Measurements from ENCODE around the gene MEIS3.

Gene MEIS3

DNA sequence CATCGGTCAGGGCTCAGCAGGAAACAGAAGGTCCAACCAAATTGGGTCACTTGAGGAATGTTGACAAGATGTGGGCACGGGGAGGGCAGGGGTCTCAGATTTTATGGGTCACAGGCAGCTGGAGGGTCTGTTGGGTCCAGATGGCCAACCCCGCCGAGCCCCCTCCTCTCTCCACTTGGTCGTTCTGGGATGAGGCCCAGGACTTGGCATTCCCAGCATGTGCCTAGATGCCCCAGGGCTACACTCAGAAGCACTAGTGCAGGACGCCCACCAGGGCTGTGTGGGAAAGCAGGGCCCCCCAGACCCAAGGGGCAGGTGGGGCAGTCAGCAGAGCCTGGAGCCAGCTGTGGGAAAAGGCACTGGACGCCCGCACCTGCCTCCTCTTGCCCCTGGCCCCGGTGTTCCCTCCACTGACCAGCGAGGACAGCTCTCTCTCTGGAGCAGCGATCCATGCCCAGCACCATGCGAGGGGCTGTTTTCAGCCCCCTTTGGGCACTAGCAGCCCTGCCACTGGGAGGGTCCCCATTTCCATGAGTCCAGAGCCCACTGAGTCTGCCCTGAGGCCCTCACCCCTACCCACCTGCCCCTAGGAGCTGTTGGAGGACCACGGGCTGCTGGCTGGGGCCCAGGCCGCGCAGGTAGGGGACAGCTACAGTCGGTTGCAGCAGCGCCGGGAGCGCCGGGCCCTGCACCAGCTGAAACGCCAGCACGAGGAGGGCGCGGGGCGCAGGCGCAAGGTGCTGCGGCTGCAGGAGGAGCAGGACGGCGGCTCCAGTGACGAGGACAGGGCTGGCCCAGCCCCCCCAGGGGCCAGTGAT lies 44.2 kb downstream of the MEIS3 start:
- Histone ChIP-seq H3K36me3 (ENCODE audit: control insufficient read depth in 2 of 2, insufficient read depth in 1 of 2, low read length in 2 of 2) (peaks cover 20 to 90% of the 10 kb centered on the region in 2 experiments; a peak in 2 of 3 replicates), H3K4me3 (ENCODE audit: low read depth, low read length) (no peak overlapping the region), H3K4me1 (ENCODE audit: control insufficient read depth, insufficient read depth, low read length) (no peaks in the 10 kb centered on the region), H3K9me3 (ENCODE audit: control insufficient read depth, insufficient read depth, low read depth, low read length) (no peaks in the 10 kb centered on the region), H3K27ac (ENCODE audit: extremely low read depth, low read depth, low read length) (no peak overlapping the region)
- TF ChIP-seq KLF8 (tag by site-specific recombination; IDR thresholded peaks at IDR 0.05) (no peak), ZNF394 (tag by site-specific recombination; IDR thresholded peaks at IDR 0.05; ENCODE audit: borderline replicate concordance) (no peak), HOXD13 (CRISPR knock-in tag; IDR thresholded peaks at IDR 0.05; ENCODE audit: borderline replicate concordance) (no peak), ZNF266 (tag by site-specific recombination; IDR thresholded peaks at IDR 0.05; ENCODE audit: low read depth) (no peak), ZNF341 (tag by site-specific recombination; IDR thresholded peaks at IDR 0.05; ENCODE audit: low read depth) (no peak)
- POLR2A ChIA-PET, result interaction anchor here (0.7 kb wide), 1 partner anchor 27 kb away, joined by 3 read pairs; no protein-coding TSS in a partner anchor
- CTCF ChIA-PET, result interaction anchor here (0.6 to 3.1 kb wide), 3 partner anchors 16 to 100 kb away, joined by 4 to 13 read pairs (median 9); partner anchors contain the start of gene DHX34

DNA sequence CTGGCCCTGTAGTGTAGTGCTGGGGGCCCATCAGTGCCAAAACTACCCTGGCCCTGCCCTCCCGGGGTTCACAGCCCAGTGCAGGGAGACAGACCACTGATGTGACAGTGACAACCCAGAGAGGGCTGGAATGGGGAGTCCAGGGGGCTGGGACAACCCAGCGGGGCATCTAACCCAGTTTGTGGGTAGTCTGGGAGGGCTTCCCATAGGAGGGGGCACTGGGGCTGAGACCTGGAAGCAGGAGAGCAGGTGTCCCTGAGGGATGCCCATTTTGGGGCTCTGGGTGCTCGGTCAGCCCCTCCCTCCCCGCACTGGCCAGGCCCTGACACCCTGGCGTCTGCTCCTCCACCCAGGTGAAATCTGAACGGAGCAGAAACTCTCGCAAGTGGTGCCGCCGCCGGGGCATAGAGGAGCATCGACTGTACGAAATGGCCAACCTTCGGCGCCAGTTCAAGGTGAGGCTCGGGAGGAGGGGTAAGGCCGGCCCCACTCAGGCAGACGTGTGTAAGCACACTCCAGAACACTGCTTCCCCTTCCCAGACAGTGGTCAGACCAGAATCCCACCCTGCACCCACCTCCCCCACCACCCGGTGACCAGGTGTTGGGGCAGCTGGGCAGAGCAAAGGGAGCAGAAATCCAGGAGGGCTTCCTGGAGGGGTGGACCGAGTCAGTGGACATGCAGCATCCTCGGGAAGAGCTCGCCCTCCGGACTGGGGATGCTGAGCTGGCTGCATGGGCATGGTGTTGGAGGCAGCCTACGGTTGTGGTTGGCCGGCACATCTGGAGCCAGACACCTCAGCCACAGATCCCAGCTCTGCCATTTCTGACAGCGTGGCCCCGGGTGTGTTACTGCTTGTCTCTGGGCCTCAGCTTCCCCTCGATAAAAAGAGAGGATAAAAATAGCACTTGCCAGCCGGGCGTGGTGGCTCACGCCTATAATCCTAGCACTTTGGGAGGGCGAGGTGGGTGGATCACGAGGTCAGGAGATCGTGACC lies 45.8 kb downstream of the MEIS3 start:
- Histone ChIP-seq H3K4me1 (ENCODE audit: control insufficient read depth, insufficient read depth, low read length) (no peaks in the 10 kb centered on the region), H3K36me3 (ENCODE audit: control insufficient read depth in 2 of 2, insufficient read depth in 1 of 2, low read length in 2 of 2) (peaks cover 25 to 95% of the 10 kb centered on the region in 2 experiments; a peak in 2 of 3 replicates), H3K27ac (ENCODE audit: extremely low read depth, low read depth, low read length) (no peak overlapping the region), H3K9me3 (ENCODE audit: control insufficient read depth, insufficient read depth, low read depth, low read length) (no peaks in the 10 kb centered on the region), H3K4me3 (ENCODE audit: low read depth, low read length) (no peak overlapping the region)
- POLR2A ChIA-PET, result interaction anchor here (0.5 kb wide), 1 partner anchor 100 kb away, joined by 3 read pairs; no protein-coding TSS in a partner anchor
- CTCF ChIA-PET, result interaction anchor here (0.7 to 3.1 kb wide), 2 partner anchors 10 to 25 kb away, joined by 5 to 13 read pairs; partner anchors contain the start of gene DHX34
- TF ChIP-seq, protein P1, sequence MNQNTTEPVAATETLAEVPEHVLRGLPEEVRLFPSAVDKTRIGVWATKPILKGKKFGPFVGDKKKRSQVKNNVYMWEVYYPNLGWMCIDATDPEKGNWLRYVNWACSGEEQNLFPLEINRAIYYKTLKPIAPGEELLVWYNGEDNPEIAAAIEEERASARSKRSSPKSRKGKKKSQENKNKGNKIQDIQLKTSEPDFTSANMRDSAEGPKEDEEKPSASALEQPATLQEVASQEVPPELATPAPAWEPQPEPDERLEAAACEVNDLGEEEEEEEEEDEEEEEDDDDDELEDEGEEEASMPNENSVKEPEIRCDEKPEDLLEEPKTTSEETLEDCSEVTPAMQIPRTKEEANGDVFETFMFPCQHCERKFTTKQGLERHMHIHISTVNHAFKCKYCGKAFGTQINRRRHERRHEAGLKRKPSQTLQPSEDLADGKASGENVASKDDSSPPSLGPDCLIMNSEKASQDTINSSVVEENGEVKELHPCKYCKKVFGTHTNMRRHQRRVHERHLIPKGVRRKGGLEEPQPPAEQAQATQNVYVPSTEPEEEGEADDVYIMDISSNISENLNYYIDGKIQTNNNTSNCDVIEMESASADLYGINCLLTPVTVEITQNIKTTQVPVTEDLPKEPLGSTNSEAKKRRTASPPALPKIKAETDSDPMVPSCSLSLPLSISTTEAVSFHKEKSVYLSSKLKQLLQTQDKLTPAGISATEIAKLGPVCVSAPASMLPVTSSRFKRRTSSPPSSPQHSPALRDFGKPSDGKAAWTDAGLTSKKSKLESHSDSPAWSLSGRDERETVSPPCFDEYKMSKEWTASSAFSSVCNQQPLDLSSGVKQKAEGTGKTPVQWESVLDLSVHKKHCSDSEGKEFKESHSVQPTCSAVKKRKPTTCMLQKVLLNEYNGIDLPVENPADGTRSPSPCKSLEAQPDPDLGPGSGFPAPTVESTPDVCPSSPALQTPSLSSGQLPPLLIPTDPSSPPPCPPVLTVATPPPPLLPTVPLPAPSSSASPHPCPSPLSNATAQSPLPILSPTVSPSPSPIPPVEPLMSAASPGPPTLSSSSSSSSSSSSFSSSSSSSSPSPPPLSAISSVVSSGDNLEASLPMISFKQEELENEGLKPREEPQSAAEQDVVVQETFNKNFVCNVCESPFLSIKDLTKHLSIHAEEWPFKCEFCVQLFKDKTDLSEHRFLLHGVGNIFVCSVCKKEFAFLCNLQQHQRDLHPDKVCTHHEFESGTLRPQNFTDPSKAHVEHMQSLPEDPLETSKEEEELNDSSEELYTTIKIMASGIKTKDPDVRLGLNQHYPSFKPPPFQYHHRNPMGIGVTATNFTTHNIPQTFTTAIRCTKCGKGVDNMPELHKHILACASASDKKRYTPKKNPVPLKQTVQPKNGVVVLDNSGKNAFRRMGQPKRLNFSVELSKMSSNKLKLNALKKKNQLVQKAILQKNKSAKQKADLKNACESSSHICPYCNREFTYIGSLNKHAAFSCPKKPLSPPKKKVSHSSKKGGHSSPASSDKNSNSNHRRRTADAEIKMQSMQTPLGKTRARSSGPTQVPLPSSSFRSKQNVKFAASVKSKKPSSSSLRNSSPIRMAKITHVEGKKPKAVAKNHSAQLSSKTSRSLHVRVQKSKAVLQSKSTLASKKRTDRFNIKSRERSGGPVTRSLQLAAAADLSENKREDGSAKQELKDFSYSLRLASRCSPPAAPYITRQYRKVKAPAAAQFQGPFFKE (tag by site-specific recombination; IDR thresholded peaks at IDR 0.05; ENCODE audit: borderline replicate concordance), result no peak
- TF ChIP-seq, protein P2, sequence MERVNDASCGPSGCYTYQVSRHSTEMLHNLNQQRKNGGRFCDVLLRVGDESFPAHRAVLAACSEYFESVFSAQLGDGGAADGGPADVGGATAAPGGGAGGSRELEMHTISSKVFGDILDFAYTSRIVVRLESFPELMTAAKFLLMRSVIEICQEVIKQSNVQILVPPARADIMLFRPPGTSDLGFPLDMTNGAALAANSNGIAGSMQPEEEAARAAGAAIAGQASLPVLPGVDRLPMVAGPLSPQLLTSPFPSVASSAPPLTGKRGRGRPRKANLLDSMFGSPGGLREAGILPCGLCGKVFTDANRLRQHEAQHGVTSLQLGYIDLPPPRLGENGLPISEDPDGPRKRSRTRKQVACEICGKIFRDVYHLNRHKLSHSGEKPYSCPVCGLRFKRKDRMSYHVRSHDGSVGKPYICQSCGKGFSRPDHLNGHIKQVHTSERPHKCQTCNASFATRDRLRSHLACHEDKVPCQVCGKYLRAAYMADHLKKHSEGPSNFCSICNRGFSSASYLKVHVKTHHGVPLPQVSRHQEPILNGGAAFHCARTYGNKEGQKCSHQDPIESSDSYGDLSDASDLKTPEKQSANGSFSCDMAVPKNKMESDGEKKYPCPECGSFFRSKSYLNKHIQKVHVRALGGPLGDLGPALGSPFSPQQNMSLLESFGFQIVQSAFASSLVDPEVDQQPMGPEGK (tag by site-specific recombination; IDR thresholded peaks at IDR 0.05), result no peak
- TF ChIP-seq, protein P3, sequence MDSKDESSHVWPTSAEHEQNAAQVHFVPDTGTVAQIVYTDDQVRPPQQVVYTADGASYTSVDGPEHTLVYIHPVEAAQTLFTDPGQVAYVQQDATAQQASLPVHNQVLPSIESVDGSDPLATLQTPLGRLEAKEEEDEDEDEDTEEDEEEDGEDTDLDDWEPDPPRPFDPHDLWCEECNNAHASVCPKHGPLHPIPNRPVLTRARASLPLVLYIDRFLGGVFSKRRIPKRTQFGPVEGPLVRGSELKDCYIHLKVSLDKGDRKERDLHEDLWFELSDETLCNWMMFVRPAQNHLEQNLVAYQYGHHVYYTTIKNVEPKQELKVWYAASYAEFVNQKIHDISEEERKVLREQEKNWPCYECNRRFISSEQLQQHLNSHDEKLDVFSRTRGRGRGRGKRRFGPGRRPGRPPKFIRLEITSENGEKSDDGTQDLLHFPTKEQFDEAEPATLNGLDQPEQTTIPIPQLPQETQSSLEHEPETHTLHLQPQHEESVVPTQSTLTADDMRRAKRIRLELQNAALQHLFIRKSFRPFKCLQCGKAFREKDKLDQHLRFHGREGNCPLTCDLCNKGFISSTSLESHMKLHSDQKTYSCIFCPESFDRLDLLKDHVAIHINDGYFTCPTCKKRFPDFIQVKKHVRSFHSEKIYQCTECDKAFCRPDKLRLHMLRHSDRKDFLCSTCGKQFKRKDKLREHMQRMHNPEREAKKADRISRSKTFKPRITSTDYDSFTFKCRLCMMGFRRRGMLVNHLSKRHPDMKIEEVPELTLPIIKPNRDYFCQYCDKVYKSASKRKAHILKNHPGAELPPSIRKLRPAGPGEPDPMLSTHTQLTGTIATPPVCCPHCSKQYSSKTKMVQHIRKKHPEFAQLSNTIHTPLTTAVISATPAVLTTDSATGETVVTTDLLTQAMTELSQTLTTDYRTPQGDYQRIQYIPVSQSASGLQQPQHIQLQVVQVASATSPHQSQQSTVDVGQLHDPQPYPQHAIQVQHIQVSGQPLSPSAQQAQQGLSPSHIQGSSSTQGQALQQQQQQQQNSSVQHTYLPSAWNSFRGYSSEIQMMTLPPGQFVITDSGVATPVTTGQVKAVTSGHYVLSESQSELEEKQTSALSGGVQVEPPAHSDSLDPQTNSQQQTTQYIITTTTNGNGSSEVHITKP (tag by site-specific recombination; IDR thresholded peaks at IDR 0.05), result no peak
- TF ChIP-seq YY2 (tag by site-specific recombination; IDR thresholded peaks at IDR 0.05) (no peak), SP7 (tag by site-specific recombination; IDR thresholded peaks at IDR 0.05) (no peak), ZFP69B (tag by site-specific recombination; IDR thresholded peaks at IDR 0.05) (no peak), ZNF16 (tag by site-specific recombination; IDR thresholded peaks at IDR 0.05; ENCODE audit: low read depth) (no peak), ZNF202 (tag by site-specific recombination; IDR thresholded peaks at IDR 0.05; ENCODE audit: borderline replicate concordance) (no peak), HOXA7 (CRISPR knock-in tag; IDR thresholded peaks at IDR 0.05; ENCODE audit: borderline replicate concordance) (no peak), ZNF747 (tag by site-specific recombination; IDR thresholded peaks at IDR 0.05) (no peak)
- TF ChIP-seq, protein P4, sequence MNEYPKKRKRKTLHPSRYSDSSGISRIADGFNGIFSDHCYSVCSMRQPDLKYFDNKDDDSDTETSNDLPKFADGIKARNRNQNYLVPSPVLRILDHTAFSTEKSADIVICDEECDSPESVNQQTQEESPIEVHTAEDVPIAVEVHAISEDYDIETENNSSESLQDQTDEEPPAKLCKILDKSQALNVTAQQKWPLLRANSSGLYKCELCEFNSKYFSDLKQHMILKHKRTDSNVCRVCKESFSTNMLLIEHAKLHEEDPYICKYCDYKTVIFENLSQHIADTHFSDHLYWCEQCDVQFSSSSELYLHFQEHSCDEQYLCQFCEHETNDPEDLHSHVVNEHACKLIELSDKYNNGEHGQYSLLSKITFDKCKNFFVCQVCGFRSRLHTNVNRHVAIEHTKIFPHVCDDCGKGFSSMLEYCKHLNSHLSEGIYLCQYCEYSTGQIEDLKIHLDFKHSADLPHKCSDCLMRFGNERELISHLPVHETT (tag by site-specific recombination; IDR thresholded peaks at IDR 0.05), result no peak

All from HEK293 (cell line).